Measurements from ENCODE around the gene ZACN.

Gene ZACN

DNA sequence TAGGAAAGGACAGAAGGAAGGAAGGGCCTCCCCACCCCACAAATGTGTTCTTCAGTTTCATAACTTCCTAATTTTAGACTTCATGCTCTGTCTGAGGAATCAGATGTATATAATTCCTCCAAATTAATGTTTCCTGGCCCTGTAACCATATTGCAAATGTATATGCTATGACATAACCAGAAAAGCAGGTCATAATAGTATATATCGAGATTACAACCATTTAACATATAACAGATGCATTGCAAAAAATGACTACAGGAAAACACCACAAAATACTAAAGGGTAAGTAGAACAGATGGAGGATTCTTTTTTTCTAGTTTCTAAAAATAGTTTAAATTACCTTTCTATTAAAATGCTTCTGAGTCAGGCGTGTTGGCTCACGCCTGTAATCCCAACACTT, 27.7 kb downstream of the ZACN start:
- DNase-seq: no peak

DNA sequence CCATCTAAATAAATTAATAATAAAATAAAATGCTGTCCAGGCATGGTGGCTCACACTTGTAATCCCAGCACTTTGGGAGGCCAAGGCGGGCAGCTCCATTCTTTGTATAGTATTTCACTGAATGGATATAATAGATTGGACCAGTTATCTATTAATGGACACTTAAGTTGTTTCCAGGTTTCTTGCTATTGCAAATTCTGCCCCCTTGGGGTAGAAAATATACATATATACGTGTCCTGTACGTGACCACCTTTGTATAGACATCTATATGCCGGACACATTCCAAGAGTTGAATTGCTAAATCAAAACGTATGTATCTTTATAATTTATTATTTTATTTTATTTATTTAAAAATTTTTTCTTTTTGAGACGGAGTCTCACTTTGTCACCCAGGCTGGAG, 28.5 kb downstream of the ZACN start:
- no peak for DNase-seq

DNA sequence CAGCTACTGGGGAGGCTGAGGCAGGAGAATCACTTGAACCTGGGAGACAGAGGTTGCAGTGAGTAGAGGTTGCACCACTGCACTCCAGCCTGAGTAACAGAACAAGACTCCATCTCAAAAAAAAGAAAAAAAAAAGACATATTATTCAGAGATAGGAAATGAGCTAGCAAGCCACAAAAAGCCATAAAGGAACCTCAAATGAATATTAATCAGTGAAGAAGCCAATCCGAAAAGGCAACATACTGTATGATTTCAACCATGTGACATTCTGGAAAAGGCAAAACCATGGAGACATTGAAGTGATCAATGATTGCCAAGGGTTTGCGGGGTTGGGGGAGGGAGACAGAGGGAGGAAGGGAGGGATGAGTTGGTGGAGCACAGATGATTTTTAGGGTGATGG, 33.0 kb downstream of the ZACN start:
- DNase-seq: no peak

DNA sequence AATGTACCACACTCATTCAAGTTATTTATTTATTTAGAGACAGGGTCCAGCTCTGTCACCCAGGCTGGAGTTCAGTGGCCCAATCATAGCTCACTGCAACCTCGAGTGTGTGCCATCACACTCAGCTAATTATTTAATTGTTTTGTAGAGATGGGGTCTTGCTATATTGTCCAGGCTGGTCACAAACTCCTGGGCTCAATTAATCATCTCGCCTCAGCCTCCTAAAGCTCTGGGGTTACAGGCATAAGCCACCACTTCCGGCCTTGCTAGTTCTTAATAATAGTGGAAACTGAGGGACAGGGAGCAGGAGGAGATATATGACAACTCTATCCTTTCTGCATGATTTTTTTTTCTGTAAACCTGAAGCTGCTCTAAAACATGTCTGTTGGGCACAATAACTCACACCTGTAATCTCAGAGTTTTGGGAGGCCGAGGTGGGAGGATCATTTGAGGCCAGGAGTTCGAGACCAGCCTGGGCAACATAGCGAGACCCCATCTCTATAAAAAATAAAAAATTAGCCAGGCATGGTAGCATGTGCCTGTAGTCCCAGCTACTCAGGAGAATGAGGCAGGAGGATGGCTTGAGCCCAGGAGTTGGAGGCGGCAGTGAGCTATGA, 36.3 kb downstream of the ZACN start:
- DNase-seq: no peak

DNA sequence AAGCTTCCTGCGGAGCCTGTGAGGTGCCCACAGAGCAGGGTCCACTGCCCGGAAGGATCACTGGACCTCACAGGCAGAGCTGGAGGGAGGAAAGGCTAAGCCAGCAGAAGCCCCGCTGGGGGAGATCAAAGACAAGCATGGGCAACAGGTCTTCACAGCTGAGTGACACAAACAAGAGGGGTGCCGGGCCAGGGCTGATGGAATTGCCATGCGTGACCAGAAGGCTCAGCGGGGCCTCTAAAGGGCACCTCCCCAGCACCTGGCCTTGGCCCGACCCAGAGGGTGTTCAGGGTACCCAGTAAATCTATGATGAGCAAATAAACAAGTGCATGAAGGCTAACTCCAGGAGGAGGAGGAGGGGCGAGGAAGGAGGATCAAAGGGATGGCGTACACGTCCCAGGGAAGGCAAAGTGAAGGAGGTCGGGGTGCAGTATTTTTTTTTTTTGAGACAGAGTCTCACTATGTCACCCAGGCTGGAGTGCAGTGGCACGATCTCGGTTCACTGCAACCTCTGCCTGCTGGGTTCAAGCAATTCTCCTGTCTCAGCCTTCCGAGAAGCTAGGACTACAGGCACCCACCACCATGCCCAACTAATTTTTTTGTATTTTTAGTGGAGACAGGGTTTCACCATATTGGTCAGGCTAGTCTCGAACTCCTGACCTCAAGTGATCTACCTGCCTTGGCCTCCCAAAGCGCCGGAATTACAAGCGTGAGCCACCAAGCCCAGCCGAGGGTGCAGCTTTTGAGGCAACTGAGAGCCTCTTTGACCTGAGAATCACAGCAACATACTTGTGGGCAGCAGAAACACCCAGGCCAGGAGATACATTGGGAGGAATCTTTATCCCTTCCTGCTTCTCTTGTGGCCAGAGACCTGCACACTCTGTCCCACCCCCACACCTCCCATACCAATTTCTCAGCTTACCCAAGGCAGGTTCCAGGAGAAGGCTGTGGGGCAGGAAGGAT, 40.7 kb downstream of the ZACN start:
- no peak for DNase-seq

DNA sequence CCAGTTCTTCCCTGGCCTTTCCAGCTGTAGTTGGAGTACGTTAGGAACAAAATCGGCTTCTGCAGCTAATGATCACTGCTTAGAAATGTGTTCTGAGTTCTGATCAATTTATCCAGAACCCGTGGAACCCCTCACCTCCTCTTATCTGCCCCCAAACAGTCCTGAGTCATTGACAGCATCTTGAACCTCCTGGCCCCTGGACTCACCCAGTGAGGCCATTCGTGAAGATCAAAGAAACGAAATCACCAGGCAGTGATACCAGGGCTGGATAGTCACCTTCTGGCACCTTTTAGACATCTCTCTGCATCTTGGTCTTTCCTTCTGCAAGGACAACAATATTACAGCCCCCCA, 41.7 kb downstream of the ZACN start:
- DNase-seq: no peak

DNA sequence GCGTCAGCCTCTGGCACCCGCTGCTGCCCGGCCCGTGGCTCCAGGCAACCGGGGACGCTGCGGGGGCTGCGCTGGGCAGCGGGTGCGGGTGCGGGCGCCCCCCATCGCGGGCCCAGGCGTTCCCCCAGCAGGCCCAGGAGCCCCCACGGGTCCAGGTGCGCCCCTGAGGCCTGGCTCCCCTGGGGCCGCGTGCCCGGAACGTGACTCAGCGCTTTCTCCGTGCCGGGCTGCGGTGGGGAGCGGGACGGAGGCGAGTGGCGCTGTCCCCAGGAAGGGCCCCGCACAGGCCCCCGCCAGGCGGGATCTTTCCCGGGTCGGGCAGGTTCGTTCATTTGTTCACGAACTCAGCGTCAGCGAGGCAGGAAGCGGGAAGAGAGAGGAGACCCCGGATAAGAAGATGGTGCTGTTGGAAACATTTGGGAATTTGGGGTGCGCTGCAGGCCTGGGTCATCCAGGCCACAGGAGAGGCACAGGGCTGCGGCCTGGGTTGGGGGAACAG, 43.0 kb downstream of the ZACN start:
- no peak for DNase-seq

DNA sequence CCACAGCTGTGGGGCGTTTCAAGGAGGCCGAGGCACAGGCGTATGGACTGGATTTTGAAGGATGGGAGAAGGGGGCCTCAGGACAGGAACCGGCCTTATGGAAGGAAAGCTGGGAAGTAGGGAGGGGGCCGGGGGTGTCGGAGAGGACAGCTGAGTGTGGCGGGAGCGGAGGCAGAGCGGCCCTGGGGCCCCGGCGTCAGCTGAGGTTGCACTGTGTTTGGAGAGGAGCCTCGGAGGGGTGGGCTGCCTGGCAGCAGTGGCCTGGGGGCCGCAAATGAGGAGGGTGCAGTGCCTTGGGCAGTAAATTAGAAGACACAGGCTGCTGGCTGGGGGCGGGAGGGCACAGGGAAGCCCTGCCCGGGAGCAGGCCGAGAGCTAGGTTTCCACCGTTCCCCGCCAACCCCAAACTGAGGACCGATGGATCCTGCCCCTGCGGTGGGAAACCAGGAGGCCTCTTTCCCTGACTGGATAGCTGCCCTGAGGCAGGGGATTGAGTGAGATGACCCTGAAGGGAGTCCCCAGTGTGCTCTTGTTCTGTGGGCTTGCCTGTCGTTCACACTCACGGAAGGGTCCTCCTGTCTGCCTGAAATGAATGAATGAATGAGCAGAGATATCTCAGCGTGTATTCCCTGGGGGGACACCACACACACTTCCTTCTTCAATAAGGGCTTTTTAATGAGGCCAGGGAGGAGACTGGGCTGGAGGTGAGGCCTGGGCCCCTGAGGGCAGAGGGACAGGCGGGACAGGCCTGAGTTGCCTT, 43.6 kb downstream of the ZACN start:
- no peak for DNase-seq

DNA sequence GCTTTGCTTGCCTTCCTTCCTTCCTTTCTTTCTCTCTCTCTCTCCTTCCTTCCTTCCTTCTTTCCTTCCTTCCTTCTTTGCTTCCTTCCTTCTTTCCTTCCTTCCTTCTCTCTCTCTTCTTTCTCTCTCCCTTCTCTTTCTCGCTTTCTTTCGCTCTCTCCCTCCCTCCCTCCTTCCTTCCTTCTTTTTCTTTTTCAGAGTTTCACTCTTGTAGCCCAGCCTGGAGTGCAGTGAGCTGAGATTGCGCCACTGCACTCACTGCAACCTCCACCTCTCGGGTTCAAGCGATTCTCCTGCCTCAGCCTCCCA, 44.2 kb downstream of the ZACN start:
- no peak for DNase-seq

DNA sequence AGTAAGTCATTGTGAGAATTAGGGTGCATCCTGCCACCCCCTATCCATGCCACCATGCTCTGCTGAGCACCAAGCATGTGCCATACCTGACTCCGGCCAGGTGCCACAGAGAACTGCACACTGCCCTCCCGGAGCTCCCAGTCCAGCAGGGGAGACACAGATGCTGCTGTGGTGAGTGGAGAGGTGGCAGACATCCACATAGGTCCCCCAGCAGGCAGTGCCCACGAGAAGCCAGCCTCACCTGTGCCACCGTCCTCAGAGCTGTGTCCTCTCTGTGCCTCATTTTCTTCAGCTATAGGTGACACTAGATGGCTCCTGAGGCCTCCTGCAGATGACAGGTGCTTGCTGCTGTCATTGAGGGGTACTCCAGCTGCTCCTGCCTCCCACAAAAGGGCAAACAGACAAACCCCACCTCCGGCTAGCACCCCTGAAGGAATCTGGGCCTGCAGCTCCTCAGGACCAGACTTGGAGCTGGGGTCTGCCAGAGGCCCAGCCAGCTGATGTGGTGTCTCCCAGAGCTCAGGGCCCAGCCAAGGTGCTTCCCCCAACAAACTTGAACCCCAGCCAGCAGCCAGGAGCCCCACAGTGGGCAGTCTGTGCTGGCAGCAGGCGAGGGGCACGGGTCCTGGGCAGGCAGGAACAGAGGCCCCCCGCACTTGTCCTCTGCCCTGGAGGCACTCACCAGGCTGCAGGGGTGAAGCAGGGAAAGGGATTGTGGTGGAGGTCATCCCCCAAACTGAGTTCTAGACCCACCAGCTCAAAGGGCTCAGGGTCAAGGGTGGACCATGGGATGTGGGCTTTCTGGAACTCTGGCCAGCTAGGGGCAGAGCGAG, 45.0 kb downstream of the ZACN start:
- no peak for DNase-seq

DNA sequence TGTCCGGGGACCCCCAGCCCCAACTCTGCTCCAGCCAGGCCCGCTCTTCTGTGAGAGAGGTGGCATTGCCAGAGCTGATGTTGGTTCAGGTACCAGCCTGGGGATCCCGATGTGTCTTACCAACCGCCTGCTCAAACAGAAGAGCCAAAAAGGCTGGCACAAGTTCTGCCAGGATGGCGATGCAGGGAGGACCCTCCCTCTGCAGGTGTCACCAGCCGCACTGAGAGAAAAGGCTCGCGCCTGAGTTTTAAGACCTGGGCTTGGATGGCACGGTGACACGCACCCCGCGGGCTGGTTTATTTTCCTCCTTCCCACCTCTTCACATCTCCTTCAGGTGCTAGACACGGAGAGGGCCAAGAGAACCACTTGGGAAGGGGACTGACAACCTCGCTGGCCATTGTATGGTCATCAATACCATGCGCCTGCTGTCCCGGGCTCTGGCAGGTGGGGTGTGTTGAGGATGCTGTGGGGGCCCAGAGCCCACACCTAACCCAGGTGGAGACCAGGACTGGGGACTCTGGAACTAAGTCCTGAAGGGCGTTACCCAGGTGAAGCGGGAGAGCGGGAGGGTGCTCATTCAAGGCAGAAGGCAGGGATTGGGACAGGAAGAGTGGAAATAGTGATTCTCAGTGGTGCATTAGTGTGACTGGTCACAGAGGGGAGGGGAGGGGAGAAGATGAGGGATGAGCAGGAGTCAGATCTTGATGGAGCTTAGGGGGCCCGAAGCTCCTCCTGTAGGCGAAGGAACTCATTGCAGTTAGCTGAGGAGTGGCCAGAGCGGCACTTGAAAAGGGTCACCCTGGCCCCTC, 45.8 kb downstream of the ZACN start:
- no peak for DNase-seq

DNA sequence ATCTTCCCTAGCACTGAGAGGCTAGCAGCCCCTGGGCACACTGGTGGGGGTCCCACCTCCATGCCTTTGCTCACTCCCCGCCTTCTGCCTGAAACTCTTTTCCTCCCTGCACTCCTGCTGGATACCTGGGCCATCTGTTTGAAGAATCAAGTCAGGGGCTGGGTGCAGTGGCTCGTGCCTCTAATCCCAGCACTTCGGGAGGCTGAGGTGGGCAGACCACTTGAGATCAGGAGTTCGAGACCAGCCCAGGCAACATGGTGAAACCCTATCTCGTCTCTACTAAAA, 46.4 kb downstream of the ZACN start:
- DNase-seq: no peak

DNA sequence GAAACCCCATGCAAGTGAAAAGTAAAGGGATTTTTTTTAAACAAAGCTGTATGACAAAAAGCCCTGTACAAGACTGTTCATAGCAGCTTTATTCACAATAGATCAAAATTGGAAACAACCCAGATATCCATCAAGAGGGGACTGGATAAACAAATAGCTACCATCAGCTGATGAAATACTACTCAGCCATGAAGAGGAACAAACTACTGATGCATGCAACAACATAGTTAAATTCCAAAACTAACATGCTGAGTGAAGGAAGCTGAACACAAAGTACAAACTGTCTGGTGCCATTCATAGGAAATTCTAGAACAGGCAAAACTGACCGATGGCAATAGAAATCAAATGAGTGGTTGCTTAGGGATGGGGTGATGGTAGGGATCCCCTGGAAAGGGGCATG, 46.9 kb downstream of the ZACN start:
- DNase-seq: no peak

DNA sequence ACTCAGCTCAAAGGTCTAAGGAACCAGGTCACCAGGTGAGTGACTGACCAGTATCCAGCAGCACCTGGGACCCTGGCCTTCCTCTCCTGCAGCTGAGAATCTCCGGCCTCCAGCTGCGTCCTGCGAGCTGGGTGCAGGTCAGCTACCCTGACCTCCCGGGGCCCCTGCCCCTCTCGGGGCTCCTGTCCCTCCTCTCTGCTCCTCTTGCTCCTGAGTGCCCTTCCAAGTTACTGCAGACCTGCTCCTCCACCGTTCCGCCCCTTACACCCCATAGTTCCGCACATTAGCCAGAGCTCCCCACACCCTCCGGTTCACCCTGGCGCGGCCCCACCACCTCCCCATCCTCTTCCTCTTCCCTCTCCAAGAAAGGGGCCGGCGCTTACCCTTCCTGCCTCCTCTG, 51.5 kb downstream of the ZACN start:
- DNase-seq: no peak

DNA sequence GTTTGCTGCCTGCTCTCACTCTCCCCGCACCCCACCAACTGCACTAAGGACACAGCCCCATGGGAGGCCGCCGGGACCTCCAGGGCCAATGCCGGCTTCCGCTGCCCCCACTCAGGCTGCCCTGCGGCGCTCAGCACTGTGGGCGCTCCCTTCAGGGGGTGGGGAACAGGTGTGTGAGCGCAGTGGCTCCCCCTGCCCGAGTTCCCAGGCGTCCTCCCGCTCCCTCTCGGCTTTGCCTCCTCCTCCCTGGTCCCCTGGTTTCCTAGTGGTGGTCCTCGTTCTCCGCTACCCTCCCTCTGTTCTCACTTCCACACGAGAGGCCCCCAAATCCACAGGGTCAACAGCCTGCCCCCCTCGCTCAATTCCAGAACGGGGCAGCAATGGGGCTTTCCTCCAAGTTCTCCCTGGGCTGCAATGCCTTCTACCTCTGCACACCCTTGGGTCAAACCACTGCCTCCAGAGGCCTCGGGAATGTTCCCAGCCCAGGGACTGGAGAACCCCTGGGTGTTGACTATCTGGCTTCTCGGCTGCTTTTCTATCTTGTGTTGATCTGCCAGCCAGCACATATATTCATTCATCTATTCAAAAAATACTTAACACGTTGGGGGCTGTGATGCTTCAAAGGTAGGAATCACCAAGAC, 52.2 kb downstream of the ZACN start:
- DNase-seq: no peak

DNA sequence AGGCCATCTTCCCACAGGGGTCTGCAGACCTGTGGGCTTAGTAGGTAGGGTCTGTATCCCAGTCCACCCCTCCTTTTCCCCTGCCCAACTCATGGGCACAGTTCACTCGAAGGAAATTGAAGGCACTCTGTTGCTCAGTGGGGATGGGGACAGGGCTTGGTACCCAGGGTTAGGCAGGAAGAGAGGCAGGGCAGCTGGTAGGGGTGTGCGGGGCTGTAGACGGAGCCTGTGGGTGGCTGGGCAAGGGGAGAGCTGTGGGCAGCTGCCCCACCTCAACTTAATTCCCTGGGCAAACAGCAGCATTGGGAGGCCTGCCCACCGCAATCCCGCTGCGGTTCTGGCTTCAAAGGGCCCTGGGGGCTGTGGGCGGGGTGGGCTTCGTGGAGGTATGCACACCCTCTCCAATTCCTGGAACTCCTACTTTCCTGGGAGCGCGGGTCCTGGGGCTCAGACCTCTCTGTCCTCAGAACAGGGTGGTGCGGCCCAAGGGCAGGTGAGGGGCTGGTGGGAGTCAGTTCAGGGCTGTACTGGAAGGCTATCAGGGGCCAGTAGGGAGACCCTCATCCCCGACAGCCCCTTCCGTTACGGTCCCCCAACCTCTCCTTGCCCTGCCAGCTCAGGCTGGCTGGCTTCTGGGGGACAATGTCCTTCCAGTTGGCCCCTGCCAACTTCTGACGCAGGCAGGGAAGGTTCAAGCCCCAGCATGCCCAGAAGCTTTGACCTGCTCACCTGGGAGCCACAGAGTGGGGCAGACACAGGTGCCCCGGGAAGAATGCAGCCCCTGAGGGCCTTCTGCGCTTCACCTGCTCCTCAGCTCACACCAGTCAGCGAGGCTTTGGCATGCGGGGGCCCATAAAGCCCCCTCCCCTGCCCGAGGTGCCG, 53.0 kb downstream of the ZACN start:
- no peak for DNase-seq
